Measurements from ENCODE around the gene HNRNPA3.

Gene HNRNPA3

GRCh38 chr2:177187631-177188312 lies 24.8 kb upstream of the HNRNPA3 start (continued):
- TF ChIP-seq, protein P1, sequence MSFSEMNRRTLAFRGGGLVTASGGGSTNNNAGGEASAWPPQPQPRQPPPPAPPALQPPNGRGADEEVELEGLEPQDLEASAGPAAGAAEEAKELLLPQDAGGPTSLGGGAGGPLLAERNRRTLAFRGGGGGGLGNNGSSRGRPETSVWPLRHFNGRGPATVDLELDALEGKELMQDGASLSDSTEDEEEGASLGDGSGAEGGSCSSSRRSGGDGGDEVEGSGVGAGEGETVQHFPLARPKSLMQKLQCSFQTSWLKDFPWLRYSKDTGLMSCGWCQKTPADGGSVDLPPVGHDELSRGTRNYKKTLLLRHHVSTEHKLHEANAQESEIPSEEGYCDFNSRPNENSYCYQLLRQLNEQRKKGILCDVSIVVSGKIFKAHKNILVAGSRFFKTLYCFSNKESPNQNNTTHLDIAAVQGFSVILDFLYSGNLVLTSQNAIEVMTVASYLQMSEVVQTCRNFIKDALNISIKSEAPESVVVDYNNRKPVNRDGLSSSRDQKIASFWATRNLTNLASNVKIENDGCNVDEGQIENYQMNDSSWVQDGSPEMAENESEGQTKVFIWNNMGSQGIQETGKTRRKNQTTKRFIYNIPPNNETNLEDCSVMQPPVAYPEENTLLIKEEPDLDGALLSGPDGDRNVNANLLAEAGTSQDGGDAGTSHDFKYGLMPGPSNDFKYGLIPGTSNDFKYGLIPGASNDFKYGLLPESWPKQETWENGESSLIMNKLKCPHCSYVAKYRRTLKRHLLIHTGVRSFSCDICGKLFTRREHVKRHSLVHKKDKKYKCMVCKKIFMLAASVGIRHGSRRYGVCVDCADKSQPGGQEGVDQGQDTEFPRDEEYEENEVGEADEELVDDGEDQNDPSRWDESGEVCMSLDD (tag by site-specific recombination; IDR thresholded peaks at IDR 0.05): no peak
- no peak for TF ChIP-seq ZNF596 (tag by site-specific recombination; IDR thresholded peaks at IDR 0.05)
- no peak for TF ChIP-seq HOXC10 (CRISPR knock-in tag; IDR thresholded peaks at IDR 0.05)
- TF ChIP-seq ZNF558 (tag by site-specific recombination; IDR thresholded peaks at IDR 0.05): no peak
- peak; percentile 47; the same call in 1 of the 2 replicates for TF ChIP-seq SP7 (tag by site-specific recombination; IDR thresholded peaks at IDR 0.05)
- TF ChIP-seq SP3 (tag by site-specific recombination; IDR thresholded peaks at IDR 0.05): 0 out of 2 replicates have a peak, but pooled peaks have one; percentile 14
- no peak for TF ChIP-seq ZNF777 (tag by site-specific recombination; IDR thresholded peaks at IDR 0.05; ENCODE audit: borderline replicate concordance)
- 0 out of 2 replicates have a peak, but pooled peaks have one; percentile 22 for TF ChIP-seq ZNF488 (tag by site-specific recombination; IDR thresholded peaks at IDR 0.05)
- no peak for TF ChIP-seq ZBTB1 (tag by site-specific recombination; IDR thresholded peaks at IDR 0.05)
- no peak for TF ChIP-seq ZNF433 (tag by site-specific recombination; IDR thresholded peaks at IDR 0.05; ENCODE audit: low read depth)
- no peak for TF ChIP-seq GLI4 (tag by site-specific recombination; IDR thresholded peaks at IDR 0.05)
- no peak for TF ChIP-seq PBX3 (CRISPR knock-in tag; IDR thresholded peaks at IDR 0.05)
- TF ChIP-seq ZNF514 (tag by site-specific recombination; IDR thresholded peaks at IDR 0.05): no peak
- no peak; the same call in 1 of the 2 replicates for TF ChIP-seq WT1 (tag by site-specific recombination; IDR thresholded peaks at IDR 0.05)
- TF ChIP-seq ZNF133 (tag by site-specific recombination; IDR thresholded peaks at IDR 0.05): peak; percentile 71
- peak; percentile 44; the same call in 1 of the 2 replicates for TF ChIP-seq ZNF324 (tag by site-specific recombination; IDR thresholded peaks at IDR 0.05)
- no peak for TF ChIP-seq REPIN1 (tag by site-specific recombination; IDR thresholded peaks at IDR 0.05; ENCODE audit: low read depth)
- no peak for TF ChIP-seq ZNF132 (tag by site-specific recombination; IDR thresholded peaks at IDR 0.05; ENCODE audit: borderline replicate concordance)
- no peak for TF ChIP-seq KLF7 (tag by site-specific recombination; IDR thresholded peaks at IDR 0.05; ENCODE audit: borderline replicate concordance)
- no peak for TF ChIP-seq ELK4 (IDR thresholded peaks at IDR 0.05; ENCODE audit: borderline replicate concordance, low read depth, low read length)
- TF ChIP-seq ZNF623 (tag by site-specific recombination; IDR thresholded peaks at IDR 0.05): no peak
- no peak for TF ChIP-seq ZNF391 (tag by site-specific recombination; IDR thresholded peaks at IDR 0.05; ENCODE audit: borderline replicate concordance, low read depth)
- TF ChIP-seq PRDM4 (tag by site-specific recombination; IDR thresholded peaks at IDR 0.05): peak; percentile 60; the same call in 1 of the 2 replicates
- 0 out of 2 replicates have a peak, but pooled peaks have one; percentile 38 for TF ChIP-seq BCL6B (tag by site-specific recombination; IDR thresholded peaks at IDR 0.05)
- TF ChIP-seq ZNF629 (tag by site-specific recombination; IDR thresholded peaks at IDR 0.05): peak; percentile 39; the same call in 1 of the 2 replicates
- TF ChIP-seq, protein P2, sequence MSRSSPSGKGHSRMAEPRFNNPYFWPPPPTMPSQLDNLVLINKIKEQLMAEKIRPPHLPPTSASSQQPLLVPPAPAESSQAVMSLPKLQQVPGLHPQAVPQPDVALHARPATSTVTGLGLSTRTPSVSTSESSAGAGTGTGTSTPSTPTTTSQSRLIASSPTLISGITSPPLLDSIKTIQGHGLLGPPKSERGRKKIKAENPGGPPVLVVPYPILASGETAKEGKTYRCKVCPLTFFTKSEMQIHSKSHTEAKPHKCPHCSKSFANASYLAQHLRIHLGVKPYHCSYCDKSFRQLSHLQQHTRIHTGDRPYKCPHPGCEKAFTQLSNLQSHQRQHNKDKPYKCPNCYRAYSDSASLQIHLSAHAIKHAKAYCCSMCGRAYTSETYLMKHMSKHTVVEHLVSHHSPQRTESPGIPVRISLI (tag by site-specific recombination; IDR thresholded peaks at IDR 0.05): 0 out of 2 replicates have a peak, but pooled peaks have one; percentile 21
- TF ChIP-seq ZNF169 (tag by site-specific recombination; IDR thresholded peaks at IDR 0.05): no peak
- TF ChIP-seq ZFP3 (tag by site-specific recombination; IDR thresholded peaks at IDR 0.05; ENCODE audit: low read depth): no peak
- no peak for TF ChIP-seq ZNF404 (tag by site-specific recombination; IDR thresholded peaks at IDR 0.05)
- no peak for TF ChIP-seq SCRT2 (tag by site-specific recombination; IDR thresholded peaks at IDR 0.05)
